HepG2 (cell line): ENCODE measurements around the gene TUBGCP6. TPM values are rescaled to one million over a fixed set of nuclear protein-coding genes. Genes with fewer than 3 reads are reported as not detected.

Experiments used
- CAMTA2 ChIP-seq: sonication (generic); formaldehyde crosslinking; IDR thresholded peaks from 2 replicates; pipeline ENCODE4 v1.4.0; 2020; ENCODE audit warnings: mild to moderate bottlenecking, missing genetic modification reagents, borderline replicate concordance
- EEA1 ChIP-seq: sonication (generic); formaldehyde crosslinking; IDR thresholded peaks from 2 replicates; pipeline ENCODE4 v1.5.1; 2020; ENCODE audit warnings: mild to moderate bottlenecking, missing genetic modification reagents, borderline replicate concordance
- EZH2 ChIP-seq: conservative IDR thresholded peaks from 2 replicates; pipeline ENCODE4 v1.6.1; 2012; ENCODE audit warnings: mild to moderate bottlenecking, low read depth, low read length, moderate library complexity
- LCORL ChIP-seq, 2 experiments: fragments of 450-650 bp in 1 of 2; sonication (generic) in 1 of 2; formaldehyde crosslinking in 1 of 2; IDR thresholded peaks; 2 replicates each; pipeline versions ENCODE4 v1.5.0 to v1.6.1; 2017 to 2020; ENCODE audit warnings: antibody characterized with exemption in 1 of 2, missing genetic modification reagents in 1 of 2
- MAZ ChIP-seq, 2 experiments: sonication (generic) in 1 of 2; formaldehyde crosslinking in 1 of 2; IDR thresholded peaks; 2 replicates each; pipeline versions ENCODE4 v1.5.0 to v1.6.1; 2012 to 2020; ENCODE audit warnings: low read depth in 2 of 2, mild to moderate bottlenecking in 2 of 2, borderline replicate concordance in 1 of 2, improper control_type of control experiment in 1 of 2, low read length in 1 of 2, missing genetic modification reagents in 1 of 2, moderate library complexity in 1 of 2
- NCOA1 ChIP-seq: sonication (generic); formaldehyde crosslinking; IDR thresholded peaks from 2 replicates; pipeline ENCODE4 v1.9.0; 2021; ENCODE audit warnings: missing genetic modification reagents
- NFYC ChIP-seq: IDR thresholded peaks from 2 replicates; pipeline ENCODE4 v1.6.1; 2016; ENCODE audit warnings: missing genetic modification reagents, missing compliant biosample characterization
- SNAPC5 ChIP-seq: sonication (generic); formaldehyde crosslinking; IDR thresholded peaks from 2 replicates; pipeline ENCODE4 v1.8.1; 2023; ENCODE audit warnings: mild to moderate bottlenecking, missing genetic modification reagents, borderline replicate concordance
- ZBTB7A ChIP-seq: sonication (generic); formaldehyde crosslinking; IDR thresholded peaks from 2 replicates; pipeline ENCODE4 v1.8.0; 2022; ENCODE audit warnings: mild to moderate bottlenecking, missing genetic modification reagents
- ZNF101 ChIP-seq: sonication (generic); formaldehyde crosslinking; IDR thresholded peaks from 2 replicates; pipeline ENCODE4 v1.4.0; 2020; ENCODE audit warnings: mild to moderate bottlenecking, low read depth, missing genetic modification reagents, borderline replicate concordance
- ZNF543 ChIP-seq: sonication (generic); formaldehyde crosslinking; IDR thresholded peaks from 2 replicates; pipeline ENCODE4 v1.4.0; 2020; ENCODE audit warnings: mild to moderate bottlenecking, missing genetic modification reagents
- ZNF766 ChIP-seq: sonication (generic); formaldehyde crosslinking; IDR thresholded peaks from 2 replicates; pipeline ENCODE4 v1.5.0; 2020; ENCODE audit warnings: missing genetic modification reagents, borderline replicate concordance
- ZNF772 ChIP-seq: sonication (generic); formaldehyde crosslinking; IDR thresholded peaks from 2 replicates; pipeline ENCODE4 v1.5.0; 2020; ENCODE audit warnings: mild to moderate bottlenecking, missing genetic modification reagents
- ZNF784 ChIP-seq: sonication (generic); formaldehyde crosslinking; IDR thresholded peaks from 2 replicates; pipeline ENCODE4 v1.5.1; 2020; ENCODE audit warnings: missing genetic modification reagents, mild to moderate bottlenecking, borderline replicate concordance
- polyA plus RNA-seq, 8 experiments: library from polyadenylated mRNA; depleted of rRNA in 3 of 8; stranded (reverse) in 7 of 8; unstranded in 1 of 8; fragments of >200 nt; fragmentation: Illumina TruSeq in 4 of 8; extraction: Trizol in 4 of 8; gene quantifications; 2 replicates each; pipeline versions ENCODE4 v1.2.1 to v1.2.3, GENCODE V29; 2011 to 2016; ENCODE audit warnings: low read depth in 4 of 8, missing spikeins in 1 of 8, mixed read lengths in 1 of 8; ENCODE audit not compliant: insufficient read depth in 1 of 8
- total RNA-seq, 5 experiments: library from RNA; depleted of rRNA; stranded (reverse); fragments of >200 nt; fragmentation: Illumina TruSeq; extraction: Trizol; gene quantifications; 2 replicates each; pipeline ENCODE4 v1.2.3, GENCODE V29; 2016; ENCODE audit warnings: low read depth in 1 of 5
- TF ChIP-seq, protein P1 (sequence below): sonication (generic); formaldehyde crosslinking; IDR thresholded peaks from 2 replicates; pipeline ENCODE4 v1.8.1; 2023; ENCODE audit warnings: mild to moderate bottlenecking, missing genetic modification reagents

Gene TUBGCP6
- total and polyA plus RNA-seq, 2 of the 13 experiments (the other 11 are each of a cell fraction or from before 2014, with no cell fraction given): 14.6 to 15.7 TPM

- TF ChIP-seq ZNF101 (CRISPR knock-in tag): no peak
- no peak for TF ChIP-seq NFYC (CRISPR knock-in tag)
- TF ChIP-seq EZH2: no peak
- no peak for TF ChIP-seq MAZ (IDR thresholded peaks at IDR 0.05; ENCODE audit: borderline replicate concordance, low read depth, low read length)
- no peak for TF ChIP-seq MAZ (CRISPR knock-in tag; IDR thresholded peaks at IDR 0.05; ENCODE audit: low read depth)
- 0 out of 2 replicates have a peak, but pooled peaks have one; percentile 10 for TF ChIP-seq ZNF784 (CRISPR knock-in tag)
- TF ChIP-seq ZNF766: no peak
- peak; percentile 5; the same call in 1 of the 2 replicates for TF ChIP-seq ZNF543
- TF ChIP-seq SNAPC5 (CRISPR knock-in tag): no peak
- TF ChIP-seq, protein P1, sequence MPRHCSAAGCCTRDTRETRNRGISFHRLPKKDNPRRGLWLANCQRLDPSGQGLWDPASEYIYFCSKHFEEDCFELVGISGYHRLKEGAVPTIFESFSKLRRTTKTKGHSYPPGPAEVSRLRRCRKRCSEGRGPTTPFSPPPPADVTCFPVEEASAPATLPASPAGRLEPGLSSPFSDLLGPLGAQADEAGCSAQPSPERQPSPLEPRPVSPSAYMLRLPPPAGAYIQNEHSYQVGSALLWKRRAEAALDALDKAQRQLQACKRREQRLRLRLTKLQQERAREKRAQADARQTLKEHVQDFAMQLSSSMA (CRISPR knock-in tag): 0 out of 2 replicates have a peak, but pooled peaks have one; percentile 36
- no peak for TF ChIP-seq LCORL (IDR thresholded peaks at IDR 0.05)
- no peak for TF ChIP-seq LCORL (CRISPR knock-in tag; IDR thresholded peaks at IDR 0.05)
- 0 out of 2 replicates have a peak, but pooled peaks have one; percentile 30 for TF ChIP-seq EEA1
- TF ChIP-seq ZBTB7A (CRISPR knock-in tag): peak; percentile 98
- TF ChIP-seq NCOA1 (CRISPR knock-in tag): 0 out of 2 replicates have a peak, but pooled peaks have one; percentile 19
- TF ChIP-seq CAMTA2 (CRISPR knock-in tag): no peak
- 0 out of 2 replicates have a peak, but pooled peaks have one; percentile 13 for TF ChIP-seq ZNF772 (CRISPR knock-in tag)
These were observed 6.8 kb upstream of the TUBGCP6 start (continued) for GRCh38 chr22:50251477-50252081.
